ENCODE results near the gene LAMTOR3.

Gene LAMTOR3

GRCh38 chr4:99894161-99894997 lies at the start of gene LAMTOR3:
Gene LAMTOR3, minus strand, starts transcription at chr4:99894427. Its CDS starts 464 bp downstream, at chr4:99893963.
- DNase-seq = peak; percentile 86

DNA sequence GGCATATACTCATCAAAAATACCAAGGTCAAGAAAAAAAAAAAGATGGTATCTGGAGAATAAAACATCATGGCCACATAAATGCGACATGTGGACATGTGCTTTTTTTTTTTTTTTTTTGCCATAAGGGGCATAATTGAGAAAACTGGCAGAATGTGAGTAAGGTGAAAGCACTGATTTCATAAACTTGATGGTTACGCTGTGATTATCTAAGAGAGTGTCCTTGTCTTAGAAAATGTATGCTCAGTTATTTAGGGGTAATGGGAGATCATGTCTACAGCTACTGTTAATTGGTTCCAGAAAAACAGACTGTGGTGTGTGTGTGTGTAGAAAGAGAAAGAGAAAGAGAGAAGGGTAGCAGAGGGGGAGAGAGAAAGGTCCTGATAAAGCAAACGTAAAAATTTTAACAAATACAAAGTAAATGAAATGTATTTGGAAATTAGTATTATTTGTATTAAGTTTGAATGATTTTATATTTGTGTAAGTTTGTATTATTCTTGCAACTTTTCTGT lies 44.1 kb upstream of the LAMTOR3 start:
- no peak for DNase-seq

DNA sequence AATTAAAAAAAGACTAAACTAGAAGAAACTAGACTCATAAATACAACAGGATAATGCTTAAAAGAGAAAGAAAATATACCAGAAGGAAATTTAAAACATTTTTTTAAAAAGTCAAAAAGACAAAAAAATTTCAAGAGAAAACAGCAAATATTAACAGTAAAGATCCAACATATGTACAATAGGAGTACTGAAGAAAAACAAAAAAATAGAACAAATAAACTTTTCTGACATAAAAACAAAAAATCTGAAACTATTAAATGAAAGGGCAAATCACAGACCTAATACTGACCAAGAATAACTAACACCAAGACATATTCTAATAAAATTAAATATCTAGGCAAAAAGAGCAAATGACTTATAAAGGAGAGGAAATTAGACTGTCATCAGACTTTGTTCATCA lies 40.7 kb upstream of the LAMTOR3 start:
- no peak for DNase-seq

DNA sequence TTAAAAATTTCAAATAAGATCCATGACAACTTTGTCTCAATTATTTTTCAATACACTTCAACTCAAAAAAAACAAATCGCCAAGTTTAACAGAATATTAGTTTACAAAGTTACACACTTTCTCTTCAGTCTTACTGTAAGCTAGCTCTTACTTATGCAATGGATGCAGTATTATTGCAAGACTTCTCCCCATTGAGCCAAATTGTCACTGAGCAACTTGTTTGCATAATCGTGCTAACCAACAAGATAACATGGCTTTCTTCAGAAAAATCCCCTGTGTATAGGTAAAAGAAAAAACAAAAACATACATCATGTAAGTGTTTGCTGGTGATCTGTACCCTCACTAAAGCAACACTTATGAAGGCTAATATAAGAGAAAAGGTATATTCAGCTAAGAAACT lies 33.3 kb upstream of the LAMTOR3 start:
- no peak for DNase-seq

DNA sequence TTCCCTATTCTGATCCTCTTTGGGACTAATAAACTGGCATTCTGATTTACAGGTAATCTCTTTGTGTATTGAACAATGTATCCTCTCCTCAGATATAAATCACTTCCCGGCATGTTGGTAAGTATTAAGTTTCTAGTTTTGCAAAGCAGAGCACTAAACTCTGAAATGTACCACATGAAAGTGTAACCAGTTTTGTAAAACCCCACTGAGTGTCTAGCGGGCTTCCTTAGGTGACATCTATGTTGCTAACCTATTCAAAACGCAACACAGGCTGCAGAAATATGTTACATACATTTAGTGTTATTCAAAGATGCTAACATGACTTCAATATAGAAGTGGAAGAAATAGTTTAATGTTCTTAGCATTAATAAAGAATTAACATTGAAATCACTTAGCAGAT lies 26.9 kb upstream of the LAMTOR3 start:
- no peak for DNase-seq

GRCh38 chr4:99918656-99919055 lies 24.4 kb upstream of the LAMTOR3 start:
- DNase-seq = no peak

GRCh38 chr4:99917575-99917974 lies 23.3 kb upstream of the LAMTOR3 start:
- no peak for DNase-seq

DNA sequence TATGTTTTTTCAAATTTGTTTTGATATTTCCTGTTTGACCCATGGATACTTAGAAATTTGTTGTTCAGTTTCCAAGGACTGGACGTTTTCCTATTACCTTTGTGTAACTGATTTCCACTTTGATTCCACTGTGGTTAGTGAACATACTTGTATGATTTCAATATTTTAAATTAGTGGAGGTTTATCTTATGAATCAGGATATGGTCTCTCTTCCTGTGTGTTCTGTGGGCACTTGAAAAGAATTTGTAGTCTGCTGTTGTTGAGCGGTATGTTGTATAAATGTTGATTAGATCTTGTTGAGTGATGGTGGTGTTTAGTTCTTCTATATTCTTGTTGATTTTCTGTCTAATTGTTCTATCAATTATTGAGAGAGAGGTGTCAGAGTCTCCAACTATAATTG lies 21.2 kb upstream of the LAMTOR3 start:
- no peak for DNase-seq

GRCh38 chr4:99894998-99895397 lies 771 bp upstream of the LAMTOR3 start:
- no peak for DNase-seq

DNA sequence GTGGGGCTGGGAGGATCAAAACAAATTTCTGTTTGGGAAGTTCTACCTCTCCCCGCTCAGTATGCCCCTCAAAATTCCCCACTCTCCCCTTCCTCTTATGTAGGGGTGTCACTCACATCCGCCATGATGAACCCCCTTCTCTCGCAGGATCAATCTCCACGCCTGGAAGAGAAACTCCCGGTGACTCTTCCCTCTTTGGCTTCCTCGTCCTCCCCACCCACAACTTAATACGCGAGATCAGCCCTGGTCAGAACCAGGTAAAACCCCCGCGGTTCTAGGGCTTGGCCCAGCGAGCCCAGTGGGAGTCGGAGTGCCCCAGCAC lies 427 bp downstream of the LAMTOR3 start:
- DNase-seq = no peak

DNA sequence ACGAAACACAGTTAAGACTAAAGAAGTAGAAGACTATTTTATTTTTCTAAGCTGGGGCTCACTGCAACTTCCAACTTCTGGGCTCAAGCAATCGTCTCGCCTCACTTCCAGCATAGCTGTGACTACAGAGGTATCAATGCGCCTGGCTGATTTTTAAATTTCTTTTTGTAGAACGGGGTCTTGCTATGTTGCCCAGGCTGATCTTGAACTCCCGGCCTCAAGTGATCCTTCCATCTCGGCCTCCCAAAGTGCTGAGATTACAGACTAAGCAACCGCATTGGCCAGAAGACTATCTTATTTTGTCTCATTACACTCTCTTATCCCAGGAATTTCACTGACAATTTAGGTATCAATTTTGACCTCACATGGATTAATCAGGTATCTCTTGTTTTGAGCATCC lies 1.2 kb downstream of the LAMTOR3 start:
- DNase-seq = no peak

DNA sequence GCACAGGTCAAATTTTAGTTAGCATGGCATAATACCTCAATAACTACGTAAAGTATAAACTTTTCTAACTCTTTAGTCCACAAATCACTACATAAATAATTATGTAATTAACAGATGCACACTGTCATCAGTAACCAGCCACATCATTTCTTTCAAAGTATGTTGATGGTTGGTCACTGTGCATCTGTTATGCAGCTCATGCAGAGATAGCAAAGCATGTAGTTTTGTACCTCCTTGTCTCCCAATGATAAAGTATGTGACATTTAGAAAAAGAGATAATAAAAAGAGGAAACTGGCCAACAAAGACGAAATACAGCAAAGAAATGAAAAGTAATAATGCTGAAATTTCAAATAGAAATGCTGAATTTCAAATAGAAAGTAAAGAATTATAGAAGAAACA lies 2.9 kb downstream of the LAMTOR3 start:
- no peak for DNase-seq

GRCh38 chr4:99887837-99888236 lies 6.4 kb downstream of the LAMTOR3 start:
- no peak for DNase-seq

DNA sequence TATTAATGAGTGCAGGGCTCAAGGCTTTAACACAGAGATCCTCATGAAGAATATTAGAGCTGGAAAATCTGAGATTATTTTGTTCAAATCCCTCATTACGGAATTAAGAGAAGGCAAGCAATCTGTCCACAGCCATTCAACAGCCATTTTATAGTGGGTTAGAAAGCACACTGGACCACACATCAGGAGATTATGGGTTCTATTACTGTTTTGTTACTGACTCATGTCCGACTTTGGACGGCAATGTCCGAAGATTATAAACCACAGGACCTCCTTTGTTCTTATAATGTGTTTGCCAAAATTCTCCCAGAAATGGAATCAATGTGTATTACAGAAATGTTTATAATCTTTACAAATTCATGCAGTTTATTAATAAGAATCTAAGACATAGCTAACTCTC lies 8.1 kb downstream of the LAMTOR3 start:
- no peak for DNase-seq

DNA sequence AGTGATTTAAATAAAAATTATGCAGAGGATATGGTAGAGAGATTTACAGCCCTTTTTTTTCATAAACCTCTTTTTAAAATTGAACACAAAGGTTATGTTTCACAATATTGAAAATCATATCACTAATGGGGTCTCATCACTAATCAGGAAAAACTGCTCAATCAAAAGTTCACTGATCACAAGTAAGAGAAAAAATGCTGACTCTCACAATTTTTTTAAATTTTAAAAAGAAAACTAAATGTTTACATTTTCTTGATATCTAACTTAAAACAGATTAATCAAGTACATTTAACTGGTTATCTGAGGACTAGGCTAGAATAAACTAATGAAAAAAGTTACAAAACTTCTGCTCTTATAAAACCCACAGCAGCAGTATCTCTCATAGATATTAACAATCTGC lies 8.5 kb downstream of the LAMTOR3 start:
- DNase-seq = no peak

DNA sequence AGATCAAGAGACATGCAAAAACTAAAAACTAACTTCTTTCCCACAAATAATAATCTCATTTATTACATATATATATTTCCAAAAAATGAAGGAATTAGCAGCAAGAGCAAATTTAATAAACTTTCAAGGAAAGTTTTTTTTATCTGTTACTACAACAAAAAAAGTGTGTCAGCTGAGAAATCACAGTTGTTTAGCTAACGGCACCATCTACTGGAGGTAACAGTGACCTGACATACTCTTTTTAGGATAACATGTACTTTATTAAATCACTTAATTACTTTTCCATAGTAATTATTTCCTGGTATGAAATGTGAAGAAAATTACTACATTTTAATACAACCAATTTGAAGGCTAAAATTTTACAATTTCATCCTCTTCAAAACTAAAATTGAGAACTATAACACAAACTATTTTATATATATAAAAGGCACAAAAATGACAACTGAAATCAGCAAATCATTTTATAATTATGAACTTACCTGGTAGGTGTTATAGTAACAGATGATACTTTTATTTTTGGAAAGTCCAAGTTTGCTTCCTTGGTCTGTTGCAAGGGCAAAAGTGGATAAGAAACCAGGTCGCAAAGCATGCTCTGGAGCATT lies 9.1 kb downstream of the LAMTOR3 start:
- no peak for DNase-seq

GRCh38 chr4:99879458-99879857 lies 14.8 kb downstream of the LAMTOR3 start:
- no peak for DNase-seq

- DNase-seq = no peak
Measured at GRCh38 chr4:99878604-99879003, 15.6 kb downstream of the LAMTOR3 start.

DNA sequence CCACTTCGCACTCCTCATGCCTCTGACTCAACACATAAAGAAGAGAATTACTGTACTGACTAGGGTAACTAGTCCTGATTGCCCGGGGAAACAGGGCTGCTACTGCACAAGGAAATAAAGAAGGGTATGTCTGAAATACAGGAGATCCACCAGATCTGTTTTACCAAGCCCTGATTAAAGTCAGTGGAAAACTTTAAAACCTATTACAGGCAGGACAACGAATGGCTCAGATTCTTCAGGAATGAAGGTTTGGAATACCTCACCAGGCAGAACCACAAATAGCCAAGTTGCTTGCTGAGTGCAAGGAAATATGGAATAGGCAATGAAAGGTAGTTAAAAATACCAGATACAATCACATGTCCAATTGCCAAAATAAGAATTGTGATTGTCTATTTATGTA lies 17.3 kb downstream of the LAMTOR3 start:
- no peak for DNase-seq

DNA sequence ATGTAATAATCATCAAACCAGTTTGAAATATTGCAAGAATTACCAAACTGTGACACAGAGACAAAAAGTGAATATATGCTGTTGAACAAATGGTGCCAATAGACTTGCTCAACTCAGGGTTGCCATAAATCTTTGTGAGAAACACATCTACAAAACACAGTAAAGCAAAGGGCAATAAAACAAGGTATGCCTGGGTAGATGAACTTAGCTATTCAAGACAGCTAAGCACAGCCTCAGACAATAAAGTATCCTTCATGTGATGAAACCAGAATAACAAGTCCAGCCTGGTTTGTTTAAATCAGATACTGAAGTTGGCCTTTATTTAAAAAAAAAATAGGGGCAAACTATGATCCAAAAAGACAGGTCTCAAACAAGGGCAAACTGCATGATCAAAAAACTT lies 19.2 kb downstream of the LAMTOR3 start:
- no peak for DNase-seq

DNA sequence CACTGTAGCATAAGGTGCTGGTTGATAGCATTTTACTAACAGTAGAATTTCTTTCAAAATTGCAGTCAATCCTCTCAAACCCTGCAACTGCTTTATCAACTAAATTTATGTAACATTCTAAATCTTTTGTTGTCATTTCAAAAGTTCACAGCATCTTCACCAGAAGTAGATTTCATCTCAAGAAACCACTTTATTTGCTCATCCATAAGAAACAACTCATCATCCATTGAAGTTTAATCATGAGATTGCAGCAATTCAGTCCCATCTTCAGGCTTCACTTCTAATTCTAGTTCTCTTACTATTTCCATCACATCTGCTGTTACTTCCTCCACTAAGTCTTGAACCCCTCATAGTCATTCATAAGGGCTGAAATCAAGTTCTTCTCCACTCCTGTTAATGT lies 21.7 kb downstream of the LAMTOR3 start:
- no peak for DNase-seq

DNA sequence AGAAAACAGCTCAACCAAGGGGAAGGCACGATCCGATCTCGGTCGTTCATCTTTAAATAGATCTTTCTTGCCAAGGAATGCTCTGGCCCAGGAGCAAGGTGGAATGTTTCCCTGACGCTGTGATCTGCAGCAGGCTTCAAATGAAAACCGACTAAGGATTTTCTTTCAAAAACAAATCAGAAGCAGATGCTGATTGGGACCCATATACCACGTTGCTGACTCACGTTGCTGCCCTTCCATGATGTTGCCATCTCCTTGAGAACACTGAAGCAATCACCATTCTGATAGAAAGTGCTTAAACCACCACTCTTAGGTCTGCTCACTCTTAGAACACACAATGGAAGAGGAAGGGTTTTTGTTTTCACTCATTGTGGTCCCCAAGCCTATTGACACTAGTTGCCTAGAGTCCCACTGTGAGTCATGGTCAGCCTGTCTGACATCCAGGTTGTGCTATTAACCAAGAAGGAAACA lies 26.1 kb downstream of the LAMTOR3 start:
- DNase-seq = no peak

DNA sequence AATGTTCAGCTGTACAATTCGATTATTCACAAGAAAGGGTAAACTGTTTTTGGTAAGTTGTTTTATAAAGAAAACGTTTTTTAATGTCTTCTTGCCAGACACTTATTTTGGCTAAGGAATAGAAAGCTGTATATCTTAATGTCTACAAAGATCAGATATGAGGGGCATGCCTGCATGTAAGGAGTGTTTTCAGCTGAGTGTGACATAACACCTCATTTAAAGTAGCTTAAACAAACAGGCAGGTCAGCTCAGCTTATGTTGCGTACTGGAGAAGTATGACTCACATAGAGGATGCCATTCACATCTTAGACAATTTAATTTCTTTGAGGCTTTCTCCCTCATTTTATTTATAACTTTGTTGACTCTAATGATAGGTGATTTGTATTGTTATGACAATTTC lies 30.4 kb downstream of the LAMTOR3 start:
- no peak for DNase-seq

- DNase-seq = peak; percentile 36 to 58
Measured at GRCh38 chr4:99861120-99861905, 32.9 kb downstream of the LAMTOR3 start.
